T-helper 2 cell treated with Interferon-gamma antibody and Interleukin-4, amounts not matched to agents 5 μg/mL and 100 μg/mL, for 36 hours (primary cell): ENCODE data around the gene TLR6.

Source experiments
- DNase-seq: peaks from one replicate; pipeline ENCODE4 v3.0.0; 2021; ENCODE audit warnings: low spot score
- H3K27ac Mint-ChIP-seq: one replicate; pipeline ENCODE4 v1.8.0; 2021; ENCODE audit warnings: mild to moderate bottlenecking, mixed read lengths
- H3K27me3 Mint-ChIP-seq: one replicate; pipeline ENCODE4 v1.8.0; 2021; ENCODE audit warnings: low read depth, mixed read lengths
- H3K36me3 Mint-ChIP-seq: one replicate; pipeline ENCODE4 v1.8.0; 2021; ENCODE audit warnings: low read depth, mixed read lengths
- H3K4me1 Mint-ChIP-seq: one replicate; pipeline ENCODE4 v1.8.0; 2021; ENCODE audit warnings: low read depth, mixed read lengths
- H3K4me3 Mint-ChIP-seq: one replicate; pipeline ENCODE4 v1.8.0; 2022; ENCODE audit warnings: mild to moderate bottlenecking, moderate library complexity, mixed read lengths
- H3K9me3 Mint-ChIP-seq: one replicate; pipeline ENCODE4 v1.8.0; 2021; ENCODE audit warnings: mixed read lengths

TLR6 gene

DNA sequence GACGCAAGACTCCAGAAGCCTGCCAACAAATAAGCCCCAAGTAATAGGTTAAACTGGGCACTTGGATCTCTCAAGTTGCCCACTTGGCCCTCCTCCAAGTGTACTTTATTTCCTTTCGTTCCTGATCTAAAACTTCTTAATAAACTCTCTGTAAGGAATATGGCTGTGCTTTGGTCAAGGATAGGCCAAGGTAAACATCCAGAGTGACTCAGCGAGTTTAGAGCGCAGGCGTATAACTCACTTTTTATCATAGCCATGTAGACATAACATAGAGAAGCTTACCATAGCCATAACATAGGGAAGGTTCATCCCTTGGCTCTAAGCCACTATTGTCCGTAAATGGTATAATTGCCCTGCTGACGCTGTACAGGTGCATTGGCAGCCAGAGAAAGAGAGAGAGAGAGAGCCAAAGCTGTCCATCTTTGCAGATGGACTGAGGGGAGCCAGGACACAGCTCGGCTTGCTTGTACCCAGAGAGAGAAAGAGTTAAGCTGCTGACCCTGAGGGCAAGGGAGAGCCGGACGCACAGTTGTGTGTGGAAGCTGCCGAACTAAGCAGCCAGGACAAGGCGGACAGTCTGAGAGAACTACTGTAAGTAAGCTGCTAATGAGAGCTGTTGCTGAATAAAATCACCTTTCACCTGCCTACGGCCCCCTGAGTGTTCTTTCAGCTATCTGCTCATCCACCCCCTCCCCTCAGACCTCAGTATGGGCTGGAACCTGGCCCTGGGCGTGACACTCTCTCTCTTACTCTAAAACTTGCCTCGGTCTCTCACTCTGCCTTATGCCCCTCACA lies 53.9 kb downstream of the TLR6 start:
- H3K27ac Mint-ChIP-seq = no peak overlapping the region
- H3K4me3 Mint-ChIP-seq = no peak overlapping the region
- H3K4me1 Mint-ChIP-seq = peaks cover 14% of the 10 kb centered on the region
- H3K36me3 Mint-ChIP-seq = peaks cover 40% of the 10 kb centered on the region
- no peak for DNase-seq
- peaks cover 36% of the 10 kb centered on the region for H3K9me3 Mint-ChIP-seq
- H3K27me3 Mint-ChIP-seq = no peaks in the 10 kb centered on the region

GRCh38 chr4:38800961-38801450 lies 55.6 kb downstream of the TLR6 start:
- Mint-ChIP-seq H3K27ac (no peak overlapping the region), H3K36me3 (peaks cover 45% of the 10 kb centered on the region), H3K4me1 (peaks cover 14% of the 10 kb centered on the region), H3K4me3 (no peak overlapping the region), H3K9me3 (peaks cover 44% of the 10 kb centered on the region), H3K27me3 (no peaks in the 10 kb centered on the region)
- DNase-seq = no peak

GRCh38 chr4:38800366-38800765 lies 56.3 kb downstream of the TLR6 start:
- Mint-ChIP-seq H3K27me3 (no peaks in the 10 kb centered on the region), H3K9me3 (peaks cover 46% of the 10 kb centered on the region), H3K4me3 (no peak overlapping the region), H3K4me1 (peaks cover 8% of the 10 kb centered on the region), H3K27ac (no peak overlapping the region), H3K36me3 (peaks cover 45% of the 10 kb centered on the region)
- no peak for DNase-seq

GRCh38 chr4:38795087-38795486 lies 61.5 kb downstream of the TLR6 start:
- DNase-seq = no peak
- H3K36me3 Mint-ChIP-seq = peaks cover 19% of the 10 kb centered on the region
- H3K4me1 Mint-ChIP-seq = peaks cover 11% of the 10 kb centered on the region
- H3K9me3 Mint-ChIP-seq = peaks cover 23% of the 10 kb centered on the region
- H3K27me3 Mint-ChIP-seq = no peaks in the 10 kb centered on the region
- no peak overlapping the region for H3K27ac Mint-ChIP-seq
- H3K4me3 Mint-ChIP-seq = no peak overlapping the region

DNA sequence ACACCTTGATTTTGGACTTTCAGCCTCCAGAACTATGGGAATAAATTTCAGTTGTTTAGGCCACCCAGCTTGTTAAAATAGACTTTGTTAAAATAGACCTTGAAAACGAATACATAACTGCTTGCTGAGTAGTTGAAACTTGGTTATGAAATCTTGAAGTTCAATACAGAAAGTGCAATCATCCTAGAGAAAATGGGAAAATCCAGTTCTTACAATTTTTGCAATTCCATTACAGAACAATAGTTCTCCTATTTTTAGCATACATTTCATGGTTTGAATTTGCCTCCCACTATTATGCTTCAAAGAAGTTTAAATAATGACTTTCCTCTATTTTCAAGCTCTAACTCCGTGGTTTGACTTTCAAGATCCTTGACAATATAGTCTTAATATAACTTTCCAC lies 62.6 kb downstream of the TLR6 start:
- Mint-ChIP-seq H3K27me3 (no peaks in the 10 kb centered on the region), H3K27ac (no peak overlapping the region), H3K4me1 (peaks cover 11% of the 10 kb centered on the region), H3K9me3 (peaks cover 21% of the 10 kb centered on the region), H3K36me3 (peaks cover 10% of the 10 kb centered on the region), H3K4me3 (no peak overlapping the region)
- DNase-seq = no peak

DNA sequence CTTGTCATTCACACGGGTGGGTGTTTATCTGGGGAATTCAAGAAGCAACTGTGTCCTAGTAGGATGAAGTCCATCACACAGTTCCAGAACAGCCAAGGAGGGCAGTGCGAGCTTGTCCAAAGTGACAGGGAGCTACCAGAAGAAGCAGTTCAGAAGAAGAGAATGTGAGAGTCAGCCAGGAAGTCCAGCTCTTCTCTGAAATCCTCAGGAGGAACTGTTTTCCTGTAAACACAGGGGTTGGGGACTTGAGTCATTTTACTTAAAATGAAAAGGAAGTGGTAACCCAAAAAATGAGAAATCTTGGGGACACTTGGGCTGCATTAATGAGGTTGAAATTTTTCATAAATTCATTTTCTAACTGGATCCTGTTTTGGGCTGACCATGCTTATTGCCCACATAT lies 65.6 kb downstream of the TLR6 start:
- Mint-ChIP-seq H3K4me3 (peak overlapping the region; percentile 42), H3K9me3 (peaks cover 11% of the 10 kb centered on the region), H3K4me1 (peaks cover 11% of the 10 kb centered on the region), H3K36me3 (no peaks in the 10 kb centered on the region), H3K27me3 (no peaks in the 10 kb centered on the region), H3K27ac (no peak overlapping the region)
- DNase-seq = no peak

DNA sequence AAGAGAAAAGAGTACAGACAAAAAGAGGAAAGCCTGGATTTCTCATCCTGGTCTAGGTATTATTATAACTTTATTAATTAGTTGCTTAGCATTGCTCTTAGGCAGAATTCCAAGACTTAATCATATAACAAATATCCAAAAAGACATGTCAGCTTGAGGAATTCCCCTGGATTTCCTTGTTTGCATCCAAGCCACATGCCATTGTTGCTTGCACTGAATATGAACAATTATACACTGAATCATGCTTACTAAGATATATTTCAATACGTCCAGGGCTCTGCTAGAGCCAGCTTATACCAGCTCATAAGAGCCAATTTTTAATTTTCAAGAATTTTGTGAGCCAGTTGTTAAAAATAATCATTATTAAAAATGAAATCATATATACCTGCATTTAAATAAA lies 68.3 kb downstream of the TLR6 start:
- peaks cover 4% of the 10 kb centered on the region for H3K27me3 Mint-ChIP-seq
- no peak overlapping the region for H3K27ac Mint-ChIP-seq
- no peak for DNase-seq
- peaks cover 9% of the 10 kb centered on the region for H3K9me3 Mint-ChIP-seq
- no peaks in the 10 kb centered on the region for H3K36me3 Mint-ChIP-seq
- no peak overlapping the region for H3K4me3 Mint-ChIP-seq
- peaks cover 11% of the 10 kb centered on the region for H3K4me1 Mint-ChIP-seq

- peaks cover 9% of the 10 kb centered on the region for H3K9me3 Mint-ChIP-seq
- H3K4me3 Mint-ChIP-seq = no peak overlapping the region
- H3K27ac Mint-ChIP-seq = no peak overlapping the region
- H3K4me1 Mint-ChIP-seq = peaks cover 12% of the 10 kb centered on the region
- peaks cover 6% of the 10 kb centered on the region for H3K27me3 Mint-ChIP-seq
- no peak for DNase-seq
- H3K36me3 Mint-ChIP-seq = no peaks in the 10 kb centered on the region
Measured at GRCh38 chr4:38787693-38788092, 68.9 kb downstream of the TLR6 start.

DNA sequence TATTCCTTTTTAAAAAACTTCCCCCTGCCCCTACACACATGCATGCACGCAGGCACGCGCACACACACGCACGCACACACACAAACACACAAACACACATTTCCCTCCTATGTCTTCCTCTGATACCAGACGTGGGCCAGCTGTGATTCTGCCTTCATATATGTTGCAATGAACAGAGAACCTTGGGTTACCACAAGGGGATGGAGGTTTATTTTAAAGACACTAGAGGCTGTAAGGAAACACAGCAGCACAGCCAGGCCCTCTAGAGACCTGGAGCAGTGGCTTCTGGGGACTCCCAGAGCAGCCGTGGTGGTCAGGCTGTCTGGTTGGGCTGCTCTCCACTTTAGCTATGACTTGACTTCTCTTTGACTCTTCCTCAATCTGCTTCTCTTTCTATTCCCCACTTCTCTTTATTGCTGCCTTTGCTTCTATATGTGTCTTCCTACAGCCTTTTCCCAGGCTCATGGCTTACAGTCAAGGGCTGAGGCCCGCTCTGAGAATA lies 70.7 kb downstream of the TLR6 start:
- Mint-ChIP-seq H3K27ac (no peak overlapping the region), H3K4me1 (peaks cover 9% of the 10 kb centered on the region), H3K4me3 (no peak overlapping the region), H3K27me3 (peaks cover 9% of the 10 kb centered on the region), H3K9me3 (peaks cover 8% of the 10 kb centered on the region), H3K36me3 (no peaks in the 10 kb centered on the region)
- DNase-seq = no peak

GRCh38 chr4:38785041-38785790 lies 71.4 kb downstream of the TLR6 start:
- peaks cover 9% of the 10 kb centered on the region for H3K27me3 Mint-ChIP-seq
- H3K4me1 Mint-ChIP-seq = peaks cover 4% of the 10 kb centered on the region
- H3K4me3 Mint-ChIP-seq = no peak overlapping the region
- H3K27ac Mint-ChIP-seq = no peak overlapping the region
- H3K36me3 Mint-ChIP-seq = no peaks in the 10 kb centered on the region
- no peak for DNase-seq
- H3K9me3 Mint-ChIP-seq = peaks cover 6% of the 10 kb centered on the region

- Mint-ChIP-seq H3K9me3 (no peaks in the 10 kb centered on the region), H3K27me3 (peaks cover 11% of the 10 kb centered on the region), H3K4me3 (no peak overlapping the region), H3K27ac (no peak overlapping the region), H3K36me3 (no peaks in the 10 kb centered on the region), H3K4me1 (peaks cover 4% of the 10 kb centered on the region)
- DNase-seq = no peak
Measured at GRCh38 chr4:38784141-38784540, 72.5 kb downstream of the TLR6 start.

DNA sequence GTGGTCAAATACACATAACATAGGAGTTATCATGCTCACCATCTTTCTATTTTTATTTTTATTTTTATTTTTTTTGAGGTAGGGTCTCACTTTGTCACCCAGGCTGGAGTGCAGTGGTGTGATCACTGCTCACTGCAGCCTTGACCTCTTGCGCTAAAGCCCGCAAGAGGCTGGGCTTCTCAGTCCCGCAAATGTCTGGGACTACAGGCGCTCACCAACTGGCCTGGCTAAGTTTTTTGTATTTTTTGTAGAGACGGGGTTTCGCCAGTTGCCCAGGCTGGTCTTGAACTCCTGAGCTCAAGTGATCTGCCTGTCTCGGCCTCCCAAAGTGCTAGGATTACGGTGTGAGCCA lies 73.5 kb downstream of the TLR6 start:
- Mint-ChIP-seq H3K4me3 (no peak overlapping the region), H3K27ac (no peak overlapping the region)

DNA sequence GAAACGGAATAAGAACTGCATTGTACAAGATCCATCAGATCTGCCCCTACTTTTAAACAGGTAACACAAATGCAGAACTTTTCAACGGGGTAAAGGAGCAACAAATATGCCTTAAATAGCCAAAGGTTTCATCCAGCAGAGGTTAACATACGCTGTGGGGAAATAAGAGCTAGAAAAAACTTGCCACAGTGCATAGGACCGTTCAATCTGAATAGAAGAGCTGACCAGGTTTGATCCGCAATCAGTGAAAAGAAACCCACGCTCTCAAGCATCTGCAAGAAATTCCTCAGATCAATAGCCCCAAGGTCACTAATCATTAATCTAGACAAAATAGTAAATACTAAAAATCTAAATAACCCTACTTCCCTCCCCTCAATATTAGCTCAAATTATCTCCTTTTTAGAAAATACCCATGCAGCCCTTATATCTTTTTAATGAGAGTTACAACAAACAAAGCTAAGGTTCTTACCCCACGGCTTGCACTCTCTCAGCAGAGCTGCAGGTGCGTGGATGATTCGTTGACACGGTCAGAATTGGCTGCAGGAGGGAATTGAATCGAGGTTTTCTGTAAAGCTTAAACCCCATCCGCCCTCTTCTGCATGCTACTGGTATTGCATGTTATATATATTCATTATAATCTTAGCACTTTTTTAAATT lies 74.0 kb downstream of the TLR6 start, which contains the start of gene TLR10:
TLR10 (minus strand) TSS at position 539 of the 657 bp plus-strand sequence. CDS start 7,400 bp downstream, outside the sequence.
- Mint-ChIP-seq H3K27me3 (peaks cover 11% of the 10 kb centered on the region), H3K36me3 (no peaks in the 10 kb centered on the region), H3K27ac (no peak within 1 kb of the TSS), H3K4me1 (peaks cover 4% of the 10 kb centered on the region), H3K9me3 (no peaks in the 10 kb centered on the region), H3K4me3 (no peak within 1 kb of the TSS)
- no peak for DNase-seq

More for the DNA sequence above, 73.5 kb downstream of the TLR6 start:
- H3K4me1 Mint-ChIP-seq = peaks cover 4% of the 10 kb centered on the region
- no peak for DNase-seq
- H3K9me3 Mint-ChIP-seq = no peaks in the 10 kb centered on the region
- H3K27me3 Mint-ChIP-seq = peaks cover 11% of the 10 kb centered on the region
- no peaks in the 10 kb centered on the region for H3K36me3 Mint-ChIP-seq

DNA sequence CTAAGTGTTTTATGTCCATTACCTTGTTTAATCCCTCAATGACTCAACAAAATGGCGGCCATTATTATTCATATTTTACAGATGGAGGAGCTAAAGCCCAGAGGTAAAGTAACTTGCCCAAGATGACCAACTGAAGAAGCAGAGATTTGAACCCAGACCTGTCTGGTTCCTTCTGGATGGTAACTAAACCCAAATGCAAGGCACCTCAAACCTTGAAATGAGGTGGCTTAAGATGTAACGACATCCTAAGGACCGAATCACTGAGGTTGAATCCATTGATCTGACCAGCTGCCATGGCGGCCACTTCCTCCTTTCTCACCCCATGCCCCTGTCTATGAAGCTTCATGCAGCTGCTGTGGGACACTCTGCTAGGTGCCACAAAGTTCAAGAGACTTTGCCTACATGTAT lies 74.8 kb downstream of the TLR6 start:
- Mint-ChIP-seq H3K9me3 (no peaks in the 10 kb centered on the region), H3K27ac (no peak overlapping the region)

More for the DNA sequence above, 74.8 kb downstream of the TLR6 start:
- peaks cover 11% of the 10 kb centered on the region for H3K27me3 Mint-ChIP-seq
- no peak for DNase-seq
- peaks cover 4% of the 10 kb centered on the region for H3K4me1 Mint-ChIP-seq
- no peaks in the 10 kb centered on the region for H3K36me3 Mint-ChIP-seq
- H3K4me3 Mint-ChIP-seq = no peak overlapping the region
